BE2C (cell line): ENCODE data around the gene SAPCD2.

Experiments
- DNase-seq: peaks from one replicate; pipeline ENCODE4 v3.0.0-alpha.2; 2020
- H3K27me3 ChIP-seq: fragments of 250-450 bp; sonication (Bioruptor Pico); 2 replicates; pipeline ENCODE4 v1.5.1; 2020; ENCODE audit warnings: mild to moderate bottlenecking
- H3K36me3 ChIP-seq: fragments of 250-450 bp; sonication (Bioruptor Pico); 2 replicates; pipeline ENCODE4 v1.5.1; 2020; ENCODE audit warnings: mild to moderate bottlenecking
- H3K4me1 ChIP-seq: fragments of 250-450 bp; sonication (Bioruptor Pico); 2 replicates; pipeline ENCODE4 v1.5.1; 2020
- H3K4me3 ChIP-seq: 2 replicates; pipeline ENCODE4 v1.5.1; 2011; ENCODE audit warnings: low read depth, low read length
- H3K9me3 ChIP-seq: fragments of 250-450 bp; sonication (Bioruptor Pico); 2 replicates; pipeline ENCODE4 v1.5.1; 2020
- CTCF ChIP-seq: IDR thresholded peaks from 2 replicates; pipeline ENCODE4 v1.5.1; 2012; ENCODE audit warnings: mild to moderate bottlenecking, low read depth, low read length

SAPCD2 gene

GRCh38 chr9:137111788-137112563 lies 41.6 kb upstream of the SAPCD2 start:
- Histone ChIP-seq H3K36me3 (peaks cover 48% of the 10 kb centered on the region), H3K9me3 (no peaks in the 10 kb centered on the region), H3K4me3 (no peak overlapping the region), H3K4me1 (0 out of 2 replicates have a peak, but pooled peaks cover 4% of the 10 kb centered on the region), H3K27me3 (no peaks in the 10 kb centered on the region)
- TF ChIP-seq CTCF, result no peak
- no peak for DNase-seq

- peaks cover 55% of the 10 kb centered on the region for H3K36me3 ChIP-seq
- H3K9me3 ChIP-seq, result no peaks in the 10 kb centered on the region
- 0 out of 2 replicates have a peak, but pooled peaks cover 4% of the 10 kb centered on the region for H3K4me1 ChIP-seq
- no peak for TF ChIP-seq CTCF
- no peaks in the 10 kb centered on the region for H3K27me3 ChIP-seq
- DNase-seq, result no peak
- H3K4me3 ChIP-seq, result no peak overlapping the region
Observed at GRCh38 chr9:137110911-137111787, 40.8 kb upstream of the SAPCD2 start.

GRCh38 chr9:137110147-137110910 lies 40.0 kb upstream of the SAPCD2 start:
- no peak for DNase-seq

GRCh38 chr9:137109250-137110146 lies 39.1 kb upstream of the SAPCD2 start:
- H3K27me3 ChIP-seq, result no peaks in the 10 kb centered on the region
- TF ChIP-seq CTCF, result no peak
- H3K9me3 ChIP-seq, result no peaks in the 10 kb centered on the region
- H3K36me3 ChIP-seq, result peaks cover 70% of the 10 kb centered on the region
- no peaks in the 10 kb centered on the region for H3K4me1 ChIP-seq
- no peak for DNase-seq
- no peak overlapping the region for H3K4me3 ChIP-seq

More at GRCh38 chr9:137110147-137110910, 40.0 kb upstream of the SAPCD2 start:
- Histone ChIP-seq H3K9me3 (no peaks in the 10 kb centered on the region), H3K36me3 (peaks cover 62% of the 10 kb centered on the region), H3K27me3 (no peaks in the 10 kb centered on the region), H3K4me3 (no peak overlapping the region), H3K4me1 (0 out of 2 replicates have a peak, but pooled peaks cover 4% of the 10 kb centered on the region)
- TF ChIP-seq CTCF, result no peak

GRCh38 chr9:137108608-137109249 lies 38.4 kb upstream of the SAPCD2 start:
- Histone ChIP-seq H3K36me3 (peaks cover 78% of the 10 kb centered on the region), H3K4me1 (no peaks in the 10 kb centered on the region), H3K27me3 (no peaks in the 10 kb centered on the region), H3K9me3 (no peaks in the 10 kb centered on the region), H3K4me3 (no peak overlapping the region)
- DNase-seq, result no peak
- no peak for TF ChIP-seq CTCF
